SK-N-SH treated with all-trans-retinoic acid at 6 μM for 48 hours (cell line): ENCODE results near the gene SORCS2.

Source experiments
- CSRNP3 ChIP-seq: fragments of 250-450 bp; sonication (Bioruptor Pico); IDR thresholded peaks from 2 replicates; pipeline ENCODE4 v1.5.1; 2021; ENCODE audit warnings: mild to moderate bottlenecking, moderate library complexity
- GLIS3 ChIP-seq: fragments of 250-450 bp; sonication (Bioruptor Pico); IDR thresholded peaks from 2 replicates; pipeline ENCODE4 v1.5.0; 2020; ENCODE audit warnings: mild to moderate bottlenecking, moderate library complexity
- PATZ1 ChIP-seq: fragments of 250-450 bp; sonication (Bioruptor Pico); IDR thresholded peaks from 2 replicates; pipeline ENCODE4 v1.8.0; 2020; ENCODE audit warnings: mild to moderate bottlenecking, moderate library complexity, borderline replicate concordance
- PPARA ChIP-seq: fragments of 250-450 bp; sonication (Bioruptor Pico); IDR thresholded peaks from 2 replicates; pipeline ENCODE4 v1.5.0; 2020; ENCODE audit warnings: mild to moderate bottlenecking, borderline replicate concordance
- RARB ChIP-seq: fragments of 250-450 bp; sonication (Bioruptor Pico); IDR thresholded peaks from 2 replicates; pipeline ENCODE4 v1.8.0; 2021; ENCODE audit warnings: mild to moderate bottlenecking, moderate library complexity
- SNAI2 ChIP-seq: fragments of 250-450 bp; sonication (Bioruptor Pico); IDR thresholded peaks from 2 replicates; pipeline ENCODE4 v1.5.0; 2020; ENCODE audit warnings: mild to moderate bottlenecking, moderate library complexity
- TCF4 ChIP-seq: fragments of 250-450 bp; sonication (Bioruptor Pico); IDR thresholded peaks from 2 replicates; pipeline ENCODE4 v1.8.0; 2021; ENCODE audit warnings: mild to moderate bottlenecking, moderate library complexity, borderline replicate concordance
- TOX ChIP-seq: fragments of 250-450 bp; sonication (Bioruptor Pico); IDR thresholded peaks from 2 replicates; pipeline ENCODE4 v1.8.0; 2021; ENCODE audit warnings: mild to moderate bottlenecking, moderate library complexity, borderline replicate concordance
- TSHZ2 ChIP-seq: fragments of 250-450 bp; sonication (Bioruptor Pico); IDR thresholded peaks from 2 replicates; pipeline ENCODE4 v1.5.0; 2020; ENCODE audit warnings: mild to moderate bottlenecking, moderate library complexity
- ZC3H10 ChIP-seq: fragments of 250-450 bp; sonication (Bioruptor Pico); IDR thresholded peaks from 2 replicates; pipeline ENCODE4 v1.5.1; 2021; ENCODE audit warnings: mild to moderate bottlenecking, moderate library complexity
- ZFP3 ChIP-seq: fragments of 250-450 bp; sonication (Bioruptor Pico); IDR thresholded peaks from 2 replicates; pipeline ENCODE4 v1.5.0; 2020; ENCODE audit warnings: mild to moderate bottlenecking, moderate library complexity
- ZNF70 ChIP-seq: fragments of 450-650 bp; formaldehyde crosslinking; IDR thresholded peaks from 2 replicates; pipeline ENCODE4 v1.5.0; 2020; ENCODE audit warnings: mild to moderate bottlenecking, moderate library complexity
- ZNF8 ChIP-seq: fragments of 450-650 bp; formaldehyde crosslinking; IDR thresholded peaks from 2 replicates; pipeline ENCODE4 v1.5.0; 2020; ENCODE audit warnings: mild to moderate bottlenecking, moderate library complexity
- TF ChIP-seq, protein P1 (sequence below): fragments of 250-450 bp; sonication (Bioruptor Pico); IDR thresholded peaks from 2 replicates; pipeline ENCODE4 v1.5.1; 2020; ENCODE audit warnings: low read depth, mild to moderate bottlenecking, moderate library complexity

GRCh38 chr4:7252051-7252450 is 59.7 kb downstream of the SORCS2 start:
- no peak for TF ChIP-seq TCF4 (CRISPR knock-in tag)
- TF ChIP-seq, protein P1, sequence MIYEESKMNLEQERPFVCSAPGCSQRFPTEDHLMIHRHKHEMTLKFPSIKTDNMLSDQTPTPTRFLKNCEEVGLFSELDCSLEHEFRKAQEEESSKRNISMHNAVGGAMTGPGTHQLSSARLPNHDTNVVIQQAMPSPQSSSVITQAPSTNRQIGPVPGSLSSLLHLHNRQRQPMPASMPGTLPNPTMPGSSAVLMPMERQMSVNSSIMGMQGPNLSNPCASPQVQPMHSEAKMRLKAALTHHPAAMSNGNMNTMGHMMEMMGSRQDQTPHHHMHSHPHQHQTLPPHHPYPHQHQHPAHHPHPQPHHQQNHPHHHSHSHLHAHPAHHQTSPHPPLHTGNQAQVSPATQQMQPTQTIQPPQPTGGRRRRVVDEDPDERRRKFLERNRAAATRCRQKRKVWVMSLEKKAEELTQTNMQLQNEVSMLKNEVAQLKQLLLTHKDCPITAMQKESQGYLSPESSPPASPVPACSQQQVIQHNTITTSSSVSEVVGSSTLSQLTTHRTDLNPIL (CRISPR knock-in tag) = no peak
- TF ChIP-seq PPARA (CRISPR knock-in tag) = no peak
- no peak for TF ChIP-seq PATZ1 (CRISPR knock-in tag)
- no peak for TF ChIP-seq TSHZ2 (CRISPR knock-in tag)
- TF ChIP-seq RARB = no peak
- TF ChIP-seq ZNF70 = no peak
- TF ChIP-seq CSRNP3 = no peak
- TF ChIP-seq ZNF8 (CRISPR knock-in tag) = no peak
- TF ChIP-seq SNAI2 (CRISPR knock-in tag) = no peak
- no peak for TF ChIP-seq TOX (CRISPR knock-in tag)
- no peak for TF ChIP-seq ZFP3 (CRISPR knock-in tag)
- no peak for TF ChIP-seq ZC3H10 (CRISPR knock-in tag)
- TF ChIP-seq GLIS3 (CRISPR knock-in tag) = no peak
